Measurements from ENCODE around the gene BCL11B. TPM values are rescaled to one million over a fixed set of nuclear protein-coding genes. Genes with fewer than 3 reads are reported as not detected.

Gene BCL11B
- total and polyA plus RNA-seq, 10 of the 15 experiments (the other 5 are each of a cell fraction or from before 2014, with no cell fraction given), result 0.38 to 5.5 (median 1.3) TPM

- no peak overlapping the region for H3K4me2 ChIP-seq (ENCODE audit: control insufficient read depth, insufficient read depth)
- no peaks in the 10 kb centered on the region for H3K9me3 ChIP-seq (replicated peaks; ENCODE audit: control insufficient read depth, insufficient read depth, low read length)
- H4K20me1 ChIP-seq (ENCODE audit: control insufficient read depth, insufficient read depth), result no peaks in the 10 kb centered on the region
- H3K9ac ChIP-seq (ENCODE audit: control insufficient read depth, insufficient read depth, low read length), result no peak overlapping the region
- DNase-seq (ENCODE audit: low read depth, low spot score) (no peak), FAIRE-seq (no peak), ATAC-seq (no peak)
- ChIA-PET CTCF (interaction anchor here (1.1 to 1.8 kb wide), 2 partner anchors 12 to 30 kb away, joined by 3 to 7 read pairs; no protein-coding TSS in a partner anchor), SMC1A (ENCODE audit: uncharacterized antibody, unreplicated experiment) (interaction anchor here (1.1 to 2.2 kb wide), 2 partner anchors 12 to 1949 kb away, joined by 3 to 8 read pairs; no protein-coding TSS in a partner anchor), POLR2A (no interaction called here), RAD21 (ENCODE audit: unreplicated experiment) (no interaction called here)
- no TSS peak for BruUV-seq (replicated peaks)
- H2AFZ ChIP-seq (ENCODE audit: control insufficient read depth, low read depth, low read length), result no peak overlapping the region
- in situ Hi-C loops (cut with MboI), result loop anchor here (25.0 kb wide), 1 partner anchor 1117 kb away; no protein-coding TSS in a partner anchor
- TF ChIP-seq NBN (IDR thresholded peaks at IDR 0.05) (no peak), EED (IDR thresholded peaks at IDR 0.05; ENCODE audit: low read depth) (no peak), RELA (IDR thresholded peaks at IDR 0.05; ENCODE audit: borderline replicate concordance, partially characterized antibody) (no peak), RAD51 (IDR thresholded peaks at IDR 0.05) (no peak), MEF2B (IDR thresholded peaks at IDR 0.05; ENCODE audit: partially characterized antibody, poor library complexity, severe bottlenecking) (no peak), SIX5 (IDR thresholded peaks at IDR 0.05; ENCODE audit: low read depth, low read length, severe bottlenecking) (no peak), MTA2 (IDR thresholded peaks at IDR 0.05; ENCODE audit: low read depth) (no peak), HDAC6 (IDR thresholded peaks at IDR 0.05; ENCODE audit: unreplicated experiment) (no peak), EZH2 (IDR thresholded peaks at IDR 0.05; ENCODE audit: borderline replicate concordance, control insufficient read depth, low read depth, low read length) (no peak), WRNIP1 (IDR thresholded peaks at IDR 0.05; ENCODE audit: borderline replicate concordance, low read depth, low read length) (no peak), SREBF1 (IDR thresholded peaks at IDR 0.05; ENCODE audit: low read length) (no peak), KDM1A (IDR thresholded peaks at IDR 0.05; ENCODE audit: borderline replicate concordance) (no peak), TAF1 (IDR thresholded peaks at IDR 0.05; ENCODE audit: borderline replicate concordance, low read depth, low read length) (no peak), NR2C1 (IDR thresholded peaks at IDR 0.05) (no peak)
- H3K27me3 ChIP-seq (replicated peaks in 1 of 2; ENCODE audit: control insufficient read depth in 2 of 2, insufficient read depth in 2 of 2, low read length in 1 of 2), result no peaks in the 10 kb centered on the region; a peak in 1 of 4 replicates
- intact Hi-C loops (cut with micrococcal nuclease; ENCODE audit: unreplicated experiment), result no loop called here
- no peaks in the 10 kb centered on the region for H3K79me2 ChIP-seq (ENCODE audit: control insufficient read depth, insufficient read depth, low read length)
- no peaks in the 10 kb centered on the region; a peak in 1 of 4 replicates for H3K36me3 ChIP-seq (ENCODE audit: control insufficient read depth in 2 of 2, insufficient read depth in 2 of 2, low read length in 1 of 2)
- WGBS (ENCODE audit: insufficient coverage, insufficient replicate concordance, low lambda C conversion rate, missing lambda C conversion rate), result 24% methylated on average over 16 of the region's 16 CpGs
- H3K4me1 ChIP-seq (ENCODE audit: control insufficient read depth, insufficient read depth, low read length), result no peaks in the 10 kb centered on the region
- H3K27ac ChIP-seq (ENCODE audit: control insufficient read depth, insufficient read depth), result no peak overlapping the region
- no peak overlapping the region for H3K4me3 ChIP-seq
These were observed 17.5 kb downstream of the BCL11B start for GRCh38 chr14:99254328-99255009.
